Ishikawa (cell line): ENCODE measurements around the gene IDH3A.

ENCODE experiments used
- CEBPB ChIP-seq: IDR thresholded peaks from 2 replicates; pipeline ENCODE4 v1.6.1; 2012
- CREB1 ChIP-seq: IDR thresholded peaks from 2 replicates; pipeline ENCODE4 v1.6.1; 2012; ENCODE audit warnings: low read depth
- EGR1 ChIP-seq: IDR thresholded peaks from 2 replicates; pipeline ENCODE4 v1.6.1; 2012
- EP300 ChIP-seq: IDR thresholded peaks from 2 replicates; pipeline ENCODE4 v1.6.1; 2012; ENCODE audit warnings: borderline replicate concordance
- FOXM1 ChIP-seq: IDR thresholded peaks from 2 replicates; pipeline ENCODE4 v1.6.1; 2012; ENCODE audit warnings: low read depth, borderline replicate concordance
- MAX ChIP-seq: IDR thresholded peaks from 2 replicates; pipeline ENCODE4 v1.6.1; 2012
- NFIC ChIP-seq: IDR thresholded peaks from 2 replicates; pipeline ENCODE4 v1.6.1; 2012
- RAD21 ChIP-seq: IDR thresholded peaks from 2 replicates; pipeline ENCODE4 v1.6.1; 2012; ENCODE audit warnings: low read depth
- REST ChIP-seq: IDR thresholded peaks from 2 replicates; pipeline ENCODE4 v1.6.1; 2012; ENCODE audit warnings: low read depth, mild to moderate bottlenecking
- TAF1 ChIP-seq: IDR thresholded peaks from 2 replicates; pipeline ENCODE4 v1.6.1; 2012; ENCODE audit warnings: low read depth, mild to moderate bottlenecking
- TCF12 ChIP-seq: IDR thresholded peaks from 2 replicates; pipeline ENCODE4 v1.6.1; 2012; ENCODE audit warnings: low read depth
- TEAD4 ChIP-seq: IDR thresholded peaks from 2 replicates; pipeline ENCODE4 v1.6.1; 2012
- USF1 ChIP-seq: IDR thresholded peaks from 2 replicates; pipeline ENCODE4 v1.6.1; 2012
- YY1 ChIP-seq: IDR thresholded peaks from 2 replicates; pipeline ENCODE4 v1.6.1; 2012; ENCODE audit warnings: low read depth
- ZBTB7A ChIP-seq: IDR thresholded peaks from 2 replicates; pipeline ENCODE4 v1.6.1; 2012; ENCODE audit warnings: low read depth

Gene IDH3A

GRCh38 chr15:78175330-78175729 lies 26.2 kb downstream of the IDH3A start:
- TF ChIP-seq YY1 (no peak), FOXM1 (no peak), TCF12 (no peak), TEAD4 (no peak), TAF1 (no peak), CEBPB (no peak), REST (no peak), NFIC (no peak), EP300 (no peak), CREB1 (no peak), USF1 (no peak), RAD21 (no peak), ZBTB7A (no peak), MAX (no peak), EGR1 (no peak)

- TF ChIP-seq ZBTB7A (no peak), NFIC (no peak), TAF1 (no peak), CREB1 (no peak), YY1 (0 out of 2 replicates have a peak, but pooled peaks have one; percentile 38), EGR1 (no peak), EP300 (no peak), USF1 (no peak), REST (no peak), CEBPB (no peak), RAD21 (peak; percentile 98)
These were observed 28.3 kb downstream of the IDH3A start for GRCh38 chr15:78177447-78177873.

- TF ChIP-seq YY1, result no peak
- TF ChIP-seq MAX, result no peak
- no peak for TF ChIP-seq REST
- TF ChIP-seq USF1, result no peak
- TF ChIP-seq TAF1, result no peak
- no peak for TF ChIP-seq CEBPB
- TF ChIP-seq TCF12, result no peak
- TF ChIP-seq NFIC, result no peak
- no peak for TF ChIP-seq EP300
- TF ChIP-seq EGR1, result no peak
These were observed 28.9 kb downstream of the IDH3A start for GRCh38 chr15:78178064-78178463.

- TF ChIP-seq USF1 (no peak), TCF12 (no peak)
These were observed 30.2 kb downstream of the IDH3A start for GRCh38 chr15:78179286-78179840.
